Esophagus squamous epithelium (tissue), 4 donors: ENCODE results near the gene TPSD1.

Experiments used
- CTCF ChIP-seq, 6 experiments: fragments of 450-650 bp in 4 of 6; fragments of 200-600 bp in 2 of 6; sonication (generic) in 2 of 6; IDR thresholded peaks; one replicate each; pipeline ENCODE4 v1.5.1; 2016 to 2019; ENCODE audit warnings: antibody characterized with exemption in 6 of 6, mild to moderate bottlenecking in 4 of 6, moderate library complexity in 4 of 6
- POLR2A ChIP-seq, 4 donors: fragments of 450-650 bp; IDR thresholded peaks; one replicate each; pipeline ENCODE4 v1.6.1; 2017; ENCODE audit warnings: antibody characterized with exemption in 4 of 4, mild to moderate bottlenecking in 4 of 4, moderate library complexity in 3 of 4

- TF ChIP-seq CTCF (IDR thresholded peaks at IDR 0.05) (no peak), POLR2A (IDR thresholded peaks at IDR 0.05) (no peak)
These were observed 2.3 kb downstream of the TPSD1 start for GRCh38 chr16:1258225-1258600.
